HG03342 (cell line): ENCODE data around the gene LRCH4.
"Not testable (repeated sequence)": the region's sequence is repeated elsewhere in the genome, so short reads cannot be mapped to it uniquely, and the experiment has no call there.

ENCODE experiments used
- ATAC-seq: cut with Tn5 transposase; IDR thresholded peaks from one replicate; pipeline ENCODE4 v1.9.1; 2021; ENCODE audit warnings: mild to moderate bottlenecking, moderate library complexity; ENCODE audit not compliant: unreplicated experiment

LRCH4 gene

GRCh38 chr7:100568896-100569844 is 16.8 kb downstream of the LRCH4 start:
- ATAC-seq, result no peak

- ATAC-seq, result no peak
Observed at GRCh38 chr7:100568176-100568895, 17.6 kb downstream of the LRCH4 start.

GRCh38 chr7:100567751-100568175 is 18.2 kb downstream of the LRCH4 start:
- ATAC-seq, result no peak

GRCh38 chr7:100567031-100567730 is 18.7 kb downstream of the LRCH4 start:
- ATAC-seq, result no peak

GRCh38 chr7:100566018-100566531 is 19.9 kb downstream of the LRCH4 start:
- ATAC-seq, result no peak

- ATAC-seq, result no peak
Observed at GRCh38 chr7:100565133-100565571, 20.8 kb downstream of the LRCH4 start.

- ATAC-seq, result not testable (repeated sequence)
Observed at GRCh38 chr7:100564405-100564804, 21.5 kb downstream of the LRCH4 start.

- ATAC-seq, result peak; percentile 42
Observed at GRCh38 chr7:100563809-100564400, 22.0 kb downstream of the LRCH4 start.

GRCh38 chr7:100563100-100563564 is 22.8 kb downstream of the LRCH4 start:
- ATAC-seq, result no peak

- no peak for ATAC-seq
Observed at GRCh38 chr7:100562195-100563099, 23.5 kb downstream of the LRCH4 start.

- no peak for ATAC-seq
Observed at GRCh38 chr7:100561491-100562194, 24.3 kb downstream of the LRCH4 start.

- ATAC-seq, result no peak
Observed at GRCh38 chr7:100559127-100559526, 26.8 kb downstream of the LRCH4 start.

- no peak for ATAC-seq
Observed at GRCh38 chr7:100556541-100556940, 29.4 kb downstream of the LRCH4 start.

GRCh38 chr7:100555701-100556100 is 30.2 kb downstream of the LRCH4 start:
- ATAC-seq, result no peak

- no peak for ATAC-seq
Observed at GRCh38 chr7:100553032-100553431, 32.9 kb downstream of the LRCH4 start.

GRCh38 chr7:100552532-100552931 is 33.4 kb downstream of the LRCH4 start:
- ATAC-seq, result no peak

GRCh38 chr7:100548446-100548845 is 37.5 kb downstream of the LRCH4 start:
- ATAC-seq, result not testable (repeated sequence)

GRCh38 chr7:100547872-100548271 is 38.1 kb downstream of the LRCH4 start:
- no peak for ATAC-seq
